NCI-H146 treated with DMSO at 0.1 percent for 48 hours (cell line): ENCODE results near the gene ZNF134.

ENCODE experiments used
- DNase-seq: peaks from one replicate; lab custom pipeline; 2025; ENCODE audit not compliant: unreplicated experiment; lab: John Stamatoyannopoulos, UW

The ZNF134 gene

GRCh38 chr19:57637379-57637778, 23.3 kb downstream of the ZNF134 start:
- DNase-seq = no peak

GRCh38 chr19:57641715-57642234, 27.7 kb downstream of the ZNF134 start:
- DNase-seq = no peak

- DNase-seq = no peak
Observed at GRCh38 chr19:57642396-57643046, 28.5 kb downstream of the ZNF134 start.

GRCh38 chr19:57643734-57644133, 29.7 kb downstream of the ZNF134 start:
- DNase-seq = no peak

- DNase-seq = peak; percentile 24
Observed at GRCh38 chr19:57648331-57649003, 34.4 kb downstream of the ZNF134 start.

GRCh38 chr19:57651654-57651996, 37.6 kb downstream of the ZNF134 start:
- DNase-seq = peak; percentile 48

- no peak for DNase-seq
Observed at GRCh38 chr19:57653689-57654088, 39.6 kb downstream of the ZNF134 start.

- DNase-seq = no peak
Observed at GRCh38 chr19:57655443-57655842, 41.4 kb downstream of the ZNF134 start.

- DNase-seq = no peak
Observed at GRCh38 chr19:57656346-57656745, 42.3 kb downstream of the ZNF134 start.

GRCh38 chr19:57664269-57665127, 50.5 kb downstream of the ZNF134 start:
- DNase-seq = peak; percentile 71

- DNase-seq = peak; percentile 92
Observed at GRCh38 chr19:57665261-57665806, 51.3 kb downstream of the ZNF134 start.

GRCh38 chr19:57667228-57667627, 53.2 kb downstream of the ZNF134 start:
- no peak for DNase-seq

- no peak for DNase-seq
Observed at GRCh38 chr19:57668635-57669034, 54.6 kb downstream of the ZNF134 start, which contains the start of gene ZSCAN4. Gene ZSCAN4, plus strand, starts transcription at chr19:57668935. Its CDS starts 7,211 bp downstream, at chr19:57676146.

- no peak for DNase-seq
Observed at GRCh38 chr19:57671124-57671895, 57.3 kb downstream of the ZNF134 start.

GRCh38 chr19:57672466-57672865, 58.4 kb downstream of the ZNF134 start:
- DNase-seq = no peak
